IMR-90 (cell line): ENCODE measurements around the gene HDHD5. TPM values are rescaled to one million over a fixed set of nuclear protein-coding genes. Genes with fewer than 3 reads are reported as not detected.

Source experiments
- ATAC-seq: fragments of 200-7000 bp; cut with Tn5 transposase; 2 replicates; pipeline ENCODE4 v1.9.1; 2020; ENCODE audit warnings: low read depth, mild to moderate bottlenecking, moderate library complexity
- BruUV-seq: library from RNA; stranded (reverse); fragments of 400-500 nt; replicated peaks from 2 replicates; lab custom pipeline; 2021; lab: Mats Ljungman, UMichigan
- CTCF ChIA-PET: fragments of 300-600 bp; formaldehyde crosslinking; extraction: SDS; loops from one replicate; lab custom pipeline; 2021; ENCODE audit warnings: antibody characterized with exemption; lab: Yijun Ruan, JAX
- POLR2A ChIA-PET: fragments of 300-600 bp; sonication (Branson Sonifier 250); formaldehyde crosslinking; loops from one replicate; lab custom pipeline; 2022; ENCODE audit warnings: antibody characterized with exemption; ENCODE audit not compliant: unreplicated experiment; lab: Charles Lee
- DNase-seq: peaks from one replicate; pipeline ENCODE4 v3.0.0; 2013
- H2AFZ ChIP-seq: replicated peaks from 2 replicates; pipeline ENCODE3; 2013; ENCODE audit warnings: low read length, mild to moderate bottlenecking; ENCODE audit not compliant: poor library complexity
- H2AK5ac ChIP-seq: 2 replicates; pipeline ENCODE4 v1.6.1; 2013; ENCODE audit warnings: low read depth, low read length, inconsistent platforms
- H2AK9ac ChIP-seq: replicated peaks from 2 replicates; pipeline ENCODE3; 2013; ENCODE audit warnings: mild to moderate bottlenecking, low read depth, low read length, moderate library complexity; ENCODE audit not compliant: poor library complexity
- H2BK120ac ChIP-seq: 2 replicates; pipeline ENCODE4 v1.6.1; 2013; ENCODE audit warnings: low read depth, low read length, inconsistent platforms
- H2BK15ac ChIP-seq: 3 replicates; pipeline ENCODE4 v1.6.1; 2013; ENCODE audit warnings: low read depth, low read length, inconsistent platforms
- H2BK20ac ChIP-seq: 2 replicates; pipeline ENCODE4 v1.6.1; 2013; ENCODE audit warnings: low read depth, mild to moderate bottlenecking, inconsistent platforms, low read length, moderate library complexity
- H2BK5ac ChIP-seq: 2 replicates; pipeline ENCODE4 v1.6.1; 2013; ENCODE audit warnings: mild to moderate bottlenecking, low read depth, low read length, inconsistent platforms; ENCODE audit not compliant: poor library complexity, severe bottlenecking
- H3K14ac ChIP-seq: replicated peaks from 2 replicates; pipeline ENCODE4 v1.6.1; 2013; ENCODE audit warnings: low read depth, low read length, inconsistent platforms
- H3K18ac ChIP-seq: 2 replicates; pipeline ENCODE4 v1.6.1; 2013; ENCODE audit warnings: low read depth, low read length, control low read depth
- H3K23ac ChIP-seq: 2 replicates; pipeline ENCODE4 v1.6.1; 2013; ENCODE audit warnings: low read depth, low read length, inconsistent platforms
- H3K27ac ChIP-seq: 2 replicates; pipeline ENCODE4 v1.5.1; 2013; ENCODE audit warnings: mild to moderate bottlenecking, control low read depth, low read length; ENCODE audit not compliant: insufficient read depth
- H3K27me3 ChIP-seq: 2 replicates; pipeline ENCODE4 v1.6.1; 2013; ENCODE audit warnings: low read length; ENCODE audit not compliant: control insufficient read depth, insufficient read depth
- H3K36me3 ChIP-seq: 2 replicates; pipeline ENCODE4 v1.6.1; 2013; ENCODE audit warnings: low read length, mixed read lengths; ENCODE audit not compliant: control insufficient read depth, insufficient read depth
- H3K4ac ChIP-seq: 2 replicates; pipeline ENCODE4 v1.6.1; 2013; ENCODE audit warnings: low read depth, low read length, inconsistent platforms
- H3K4me1 ChIP-seq: 2 replicates; pipeline ENCODE4 v1.6.1; 2013; ENCODE audit warnings: low read length, mixed read lengths; ENCODE audit not compliant: control insufficient read depth, insufficient read depth
- H3K4me2 ChIP-seq: 2 replicates; pipeline ENCODE4 v1.6.1; 2013; ENCODE audit warnings: low read depth, mild to moderate bottlenecking, control low read depth, low read length, moderate library complexity
- H3K4me3 ChIP-seq: 2 replicates; pipeline ENCODE4 v1.5.1; 2013; ENCODE audit warnings: low read depth, mild to moderate bottlenecking, control low read depth, low read length, moderate library complexity; ENCODE audit not compliant: insufficient read depth
- H3K56ac ChIP-seq: 2 replicates; pipeline ENCODE4 v1.6.1; 2013; ENCODE audit warnings: low read length, inconsistent platforms; ENCODE audit not compliant: insufficient read depth; ENCODE audit errors: extremely low read depth
- H3K79me1 ChIP-seq, 2 experiments: 2 replicates each; pipeline ENCODE4 v1.6.1; 2013; ENCODE audit warnings: low read length in 2 of 2, inconsistent platforms in 1 of 2, low read depth in 1 of 2
- H3K9ac ChIP-seq: 2 replicates; pipeline ENCODE4 v1.6.1; 2013; ENCODE audit warnings: low read depth, low read length, control low read depth
- H3K9me1 ChIP-seq: 2 replicates; pipeline ENCODE4 v1.6.1; 2013; ENCODE audit warnings: low read length, inconsistent platforms; ENCODE audit not compliant: insufficient read depth
- H3K9me3 ChIP-seq: 2 replicates; pipeline ENCODE4 v1.6.1; 2013; ENCODE audit warnings: low read length; ENCODE audit not compliant: control insufficient read depth, insufficient read depth
- H4K20me1 ChIP-seq: 2 replicates; pipeline ENCODE4 v1.6.1; 2013; ENCODE audit warnings: low read length, inconsistent platforms; ENCODE audit not compliant: insufficient read depth
- H4K5ac ChIP-seq: 2 replicates; pipeline ENCODE4 v1.6.1; 2013; ENCODE audit warnings: mild to moderate bottlenecking, low read depth, low read length, control low read depth
- H4K8ac ChIP-seq, 2 experiments: 2 replicates each; pipeline ENCODE4 v1.6.1; 2013; ENCODE audit warnings: low read depth in 2 of 2, low read length in 2 of 2, control low read depth in 1 of 2, inconsistent platforms in 1 of 2
- H4K91ac ChIP-seq: 2 replicates; pipeline ENCODE4 v1.6.1; 2013; ENCODE audit warnings: low read depth, low read length, inconsistent platforms; ENCODE audit not compliant: insufficient read depth
- CTCF ChIP-seq: conservative IDR thresholded peaks from 2 replicates; pipeline ENCODE4 v1.5.1; 2012; ENCODE audit warnings: mild to moderate bottlenecking, low read depth, low read length, improper control_type of control experiment
- FOS ChIP-seq: fragments of 150-350 bp; IDR thresholded peaks from 2 replicates; pipeline ENCODE4 v1.6.1; 2016; ENCODE audit warnings: low read depth, low read length
- MAFK ChIP-seq: IDR thresholded peaks from 2 replicates; pipeline ENCODE4 v1.6.1; 2012; ENCODE audit warnings: low read depth, low read length, improper control_type of control experiment
- MAZ ChIP-seq: IDR thresholded peaks from 2 replicates; pipeline ENCODE4 v1.6.1; 2012; ENCODE audit warnings: low read depth, mild to moderate bottlenecking, low read length, improper control_type of control experiment, moderate library complexity, borderline replicate concordance
- NFE2L2 ChIP-seq: fragments of 150-350 bp; IDR thresholded peaks from 2 replicates; pipeline ENCODE4 v1.6.1; 2016; ENCODE audit warnings: low read depth, mild to moderate bottlenecking, low read length
- RAD21 ChIP-seq: IDR thresholded peaks from 2 replicates; pipeline ENCODE4 v1.6.1; 2012; ENCODE audit warnings: low read length, improper control_type of control experiment
- RFX5 ChIP-seq: IDR thresholded peaks from 2 replicates; pipeline ENCODE4 v1.8.0; 2012; ENCODE audit warnings: low read depth, mild to moderate bottlenecking, low read length, moderate library complexity
- SMC3 ChIP-seq: fragments of 150-350 bp; IDR thresholded peaks from 2 replicates; pipeline ENCODE4 v1.6.1; 2016; ENCODE audit warnings: low read depth, mild to moderate bottlenecking, antibody characterized with exemption, low read length, moderate library complexity
- WGBS, 2 experiments: methylation state at CpG; one replicate each; pipeline versions ENCODE4 v1.1.5 to v1.1.7; 2013; ENCODE audit warnings: missing lambda C conversion rate in 2 of 2; ENCODE audit not compliant: insufficient read length in 1 of 2; ENCODE audit errors: extremely low coverage in 2 of 2; 5-methylcytosine and 5-hydroxymethylcytosine counted together
- dilution Hi-C: fragments of 300-500 bp; cut with HindIII; formaldehyde crosslinking; loops from one replicate; pipeline ENCODE4 v1.14.3; 2018; ENCODE audit warnings: low sequenced_read_pairs; ENCODE audit not compliant: unreplicated experiment
- in situ Hi-C: fragments of 300-500 bp; cut with MboI; formaldehyde crosslinking; loops from 3 replicates; pipeline ENCODE4 v1.14.3; 2019; ENCODE audit warnings: low sequenced_read_pairs, inconsistent platforms, mixed read lengths
- intact Hi-C: fragments of 100-400 bp; cut with micrococcal nuclease; formaldehyde crosslinking; loops from 2 replicates; pipeline ENCODE4 v1.10.0; 2022
- polyA plus RNA-seq, 3 experiments: library from polyadenylated mRNA; depleted of rRNA; stranded (reverse); fragments of >200 nt; gene quantifications; 2 replicates each; pipeline ENCODE4 v1.2.3, GENCODE V29; 2012; ENCODE audit warnings: low replicate concordance in 1 of 3
- total RNA-seq: library from RNA; depleted of rRNA; stranded (reverse); fragments of >200 nt; gene quantifications from 2 replicates; pipeline ENCODE4 v1.2.3, GENCODE V29; 2012

HDHD5 gene
- total and polyA plus RNA-seq, 2 of the 4 experiments (the other 2 are of a cell fraction) = 31.9 to 37.5 TPM

GRCh38 chr22:17152971-17153370 lies 6.1 kb downstream of the HDHD5 start:
- no peak overlapping the region for H3K27ac ChIP-seq
- H3K56ac ChIP-seq = no peak overlapping the region
- H3K36me3 ChIP-seq = peaks cover 6% of the 10 kb centered on the region; the same call in 1 of the 2 replicates
- in situ Hi-C loops = loop anchor here (5.0 kb wide), 1 partner anchor 66 kb away; no protein-coding TSS in a partner anchor
- H2BK15ac ChIP-seq = no peak overlapping the region
- dilution Hi-C loops = no loop called here
- H3K9me3 ChIP-seq = no peaks in the 10 kb centered on the region
- DNase-seq (no peak), ATAC-seq (no peak)
- no peak overlapping the region for H2BK120ac ChIP-seq
- peaks cover 21 to 40% of the 10 kb centered on the region in 2 experiments for H3K79me1 ChIP-seq
- no peaks in the 10 kb centered on the region for H3K27me3 ChIP-seq
- ChIA-PET POLR2A (no interaction called here), CTCF (interaction anchor here (0.6 kb wide), 1 partner anchor 214 kb away, joined by 3 read pairs; no protein-coding TSS in a partner anchor)
- H3K9me1 ChIP-seq = no peaks in the 10 kb centered on the region
- H2AK9ac ChIP-seq = no peak overlapping the region
- no peak overlapping the region for H3K4ac ChIP-seq
- H3K14ac ChIP-seq = no peak overlapping the region
- TF ChIP-seq CTCF = no peak
- TF ChIP-seq MAFK = no peak
- TF ChIP-seq FOS = no peak
- TF ChIP-seq RFX5 = no peak
- no peak for TF ChIP-seq RAD21
- no peak for TF ChIP-seq SMC3
- no peak for TF ChIP-seq NFE2L2
- no peak for TF ChIP-seq MAZ
- no peak overlapping the region for H3K9ac ChIP-seq
- H4K5ac ChIP-seq = no peak overlapping the region
- no peak overlapping the region for H4K91ac ChIP-seq
- BruUV-seq = no TSS peak
- H3K4me2 ChIP-seq = no peak overlapping the region
- no peak overlapping the region for H2BK20ac ChIP-seq
- H4K8ac ChIP-seq = no peak overlapping the region
- 48% methylated on average over 3 of the region's 3 CpGs; no CpG with 5 or more reads in 1 of the 2 experiments for WGBS, 2 experiments
- no peak overlapping the region for H2AFZ ChIP-seq
- no peak overlapping the region for H3K23ac ChIP-seq
- H3K4me1 ChIP-seq = peaks cover 2% of the 10 kb centered on the region; the same call in 1 of the 2 replicates
- intact Hi-C loops = no loop called here
- H2AK5ac ChIP-seq = no peak overlapping the region
- no peak overlapping the region for H3K4me3 ChIP-seq
- no peak overlapping the region for H3K18ac ChIP-seq
- H2BK5ac ChIP-seq = no peak overlapping the region
- peaks cover 27% of the 10 kb centered on the region for H4K20me1 ChIP-seq
